GM21576 (cell line): Measurements from ENCODE around the gene ZNF516.
A peak's percentile ranks its signal among the peaks of the same experiment; 100 is the strongest.

Experiments
- ATAC-seq: cut with Tn5 transposase; IDR thresholded peaks from one replicate; pipeline ENCODE4 v1.9.1; 2021; ENCODE audit warnings: mild to moderate bottlenecking, moderate library complexity; ENCODE audit not compliant: unreplicated experiment

ZNF516 gene

DNA sequence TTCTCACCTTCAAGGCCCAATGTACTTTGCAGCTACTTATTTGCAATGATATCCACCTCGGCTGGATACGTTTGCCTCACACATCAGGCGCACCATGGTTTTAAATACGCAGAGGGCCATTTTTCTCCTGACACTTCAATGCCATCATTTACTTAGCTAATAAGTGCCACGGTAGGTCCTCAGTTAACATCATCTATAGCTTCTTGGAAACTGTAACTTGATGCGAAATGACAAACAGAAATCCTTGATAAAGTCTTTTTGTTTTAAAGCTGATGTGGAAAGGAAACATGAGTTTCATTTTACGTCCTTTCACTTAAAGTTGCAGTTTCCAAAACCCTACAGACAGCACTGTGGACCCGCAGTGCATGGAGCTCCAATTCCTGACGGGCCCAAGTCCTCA lies 37.1 kb downstream of the ZNF516 start:
- ATAC-seq = no peak

- no peak for ATAC-seq
Measured at GRCh38 chr18:76457475-76457874, 37.6 kb downstream of the ZNF516 start.

DNA sequence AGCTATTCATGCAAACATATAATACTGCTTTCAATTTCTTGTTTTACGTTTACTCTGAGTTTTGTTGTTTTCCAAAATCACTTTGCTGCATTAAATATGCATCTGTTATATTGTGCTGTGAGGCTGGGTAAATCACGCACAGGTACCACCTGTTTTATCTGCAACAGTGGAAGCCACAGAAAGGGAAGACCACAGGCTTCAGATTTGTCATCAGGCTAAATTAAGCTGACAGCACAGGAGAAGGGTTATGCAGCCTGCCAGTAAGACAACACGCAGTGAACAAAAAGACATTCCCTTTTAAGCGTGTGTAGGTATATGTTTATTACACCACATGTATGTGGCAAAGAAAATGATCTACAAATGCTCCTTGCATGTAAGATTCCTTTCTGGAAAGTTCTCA lies 38.2 kb downstream of the ZNF516 start:
- ATAC-seq = no peak

DNA sequence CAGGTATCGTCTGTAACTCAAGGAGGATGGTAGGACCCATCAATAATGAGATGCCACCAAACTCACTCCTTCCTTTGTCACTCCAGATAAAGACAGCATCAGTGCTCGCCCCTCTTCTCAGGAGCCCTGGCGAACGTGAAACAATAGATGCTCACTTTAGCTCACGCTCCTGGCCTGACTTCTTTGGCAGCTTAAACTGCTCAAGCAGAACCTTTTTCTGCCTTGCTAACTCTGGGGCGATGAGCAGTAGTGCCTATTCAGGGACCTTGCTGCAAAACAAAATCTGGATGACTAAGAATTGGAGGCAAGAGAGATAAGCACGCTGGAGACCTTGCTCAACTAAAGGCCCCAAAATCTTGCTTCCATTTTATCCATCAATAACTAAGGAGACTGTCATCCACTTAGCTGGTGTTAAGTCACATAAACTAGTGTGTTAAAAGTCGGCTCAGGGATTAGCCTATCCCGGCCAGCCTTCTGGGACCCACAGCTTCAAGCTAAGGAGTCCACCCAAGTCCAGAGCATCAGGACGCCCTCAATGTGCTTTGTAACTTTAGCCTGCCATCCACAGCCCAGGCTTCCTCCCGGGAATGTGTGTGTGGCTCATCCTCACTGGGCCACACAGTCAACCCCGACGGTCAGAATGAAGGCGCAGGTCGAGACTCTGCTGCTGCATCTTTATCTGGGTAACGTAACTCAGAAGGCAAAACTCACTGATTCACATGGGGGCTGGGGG lies 38.9 kb downstream of the ZNF516 start:
- ATAC-seq = peak; percentile 46

GRCh38 chr18:76455003-76455676 lies 39.9 kb downstream of the ZNF516 start:
- no peak for ATAC-seq

GRCh38 chr18:76454418-76454817 lies 40.6 kb downstream of the ZNF516 start:
- no peak for ATAC-seq

DNA sequence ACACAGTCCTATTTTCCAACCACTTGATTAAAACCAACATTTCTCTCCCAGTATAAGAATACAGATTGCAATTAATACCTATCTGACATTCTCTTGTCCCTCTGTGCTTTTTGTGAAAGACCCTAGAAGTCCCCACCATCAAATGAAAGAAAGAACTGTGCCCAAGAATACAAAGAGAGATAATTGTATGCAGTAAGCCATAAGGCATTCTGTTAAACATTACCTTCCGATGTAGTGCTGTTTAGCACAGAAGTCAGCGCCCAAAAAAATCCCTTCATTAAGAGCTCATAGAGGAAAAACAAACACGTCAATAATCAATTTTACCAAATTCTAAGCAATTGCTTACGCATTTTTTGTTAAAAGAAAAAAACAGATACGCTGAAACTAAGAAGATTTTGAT lies 41.1 kb downstream of the ZNF516 start:
- ATAC-seq = no peak

GRCh38 chr18:76453057-76453561 lies 41.9 kb downstream of the ZNF516 start:
- no peak for ATAC-seq

DNA sequence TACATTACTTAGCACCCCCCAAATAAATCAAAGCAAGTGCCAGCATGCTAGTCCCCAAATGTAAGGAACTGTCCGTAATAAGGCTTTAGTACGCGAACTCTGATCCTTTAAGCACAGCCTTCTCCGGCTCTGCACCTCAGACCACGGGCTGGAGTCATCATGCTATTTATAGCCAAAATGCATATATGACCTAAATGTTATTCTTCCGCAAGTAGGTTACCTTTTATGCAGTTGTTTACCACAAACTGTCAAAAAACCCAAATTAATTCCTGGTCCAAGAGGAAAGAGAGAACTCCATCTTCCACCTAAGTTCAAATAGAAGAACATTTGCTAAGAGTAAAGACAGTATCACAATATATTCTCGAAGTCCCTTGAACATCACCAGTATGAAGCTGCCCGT lies 42.7 kb downstream of the ZNF516 start:
- ATAC-seq = no peak

GRCh38 chr18:76451396-76452331 lies 43.4 kb downstream of the ZNF516 start:
- ATAC-seq = no peak

GRCh38 chr18:76450452-76451395 lies 44.3 kb downstream of the ZNF516 start:
- ATAC-seq = no peak

DNA sequence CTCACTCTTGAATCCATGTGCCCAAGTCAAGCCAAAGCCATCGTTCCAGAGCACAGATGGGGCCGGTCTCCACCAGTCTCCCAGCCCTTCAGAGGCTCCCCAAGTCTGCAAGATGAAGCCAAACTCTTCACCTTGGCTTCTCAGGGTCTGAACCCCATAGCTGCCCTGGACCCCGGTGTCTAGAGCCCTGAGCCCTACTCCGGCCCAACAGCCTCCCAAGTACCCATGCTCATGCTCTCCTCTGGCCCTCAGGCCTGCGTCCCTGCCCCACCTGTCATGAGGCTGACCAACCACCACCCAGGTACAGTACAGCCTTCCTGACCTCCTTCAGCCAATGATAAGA lies 46.0 kb downstream of the ZNF516 start:
- ATAC-seq = no peak

DNA sequence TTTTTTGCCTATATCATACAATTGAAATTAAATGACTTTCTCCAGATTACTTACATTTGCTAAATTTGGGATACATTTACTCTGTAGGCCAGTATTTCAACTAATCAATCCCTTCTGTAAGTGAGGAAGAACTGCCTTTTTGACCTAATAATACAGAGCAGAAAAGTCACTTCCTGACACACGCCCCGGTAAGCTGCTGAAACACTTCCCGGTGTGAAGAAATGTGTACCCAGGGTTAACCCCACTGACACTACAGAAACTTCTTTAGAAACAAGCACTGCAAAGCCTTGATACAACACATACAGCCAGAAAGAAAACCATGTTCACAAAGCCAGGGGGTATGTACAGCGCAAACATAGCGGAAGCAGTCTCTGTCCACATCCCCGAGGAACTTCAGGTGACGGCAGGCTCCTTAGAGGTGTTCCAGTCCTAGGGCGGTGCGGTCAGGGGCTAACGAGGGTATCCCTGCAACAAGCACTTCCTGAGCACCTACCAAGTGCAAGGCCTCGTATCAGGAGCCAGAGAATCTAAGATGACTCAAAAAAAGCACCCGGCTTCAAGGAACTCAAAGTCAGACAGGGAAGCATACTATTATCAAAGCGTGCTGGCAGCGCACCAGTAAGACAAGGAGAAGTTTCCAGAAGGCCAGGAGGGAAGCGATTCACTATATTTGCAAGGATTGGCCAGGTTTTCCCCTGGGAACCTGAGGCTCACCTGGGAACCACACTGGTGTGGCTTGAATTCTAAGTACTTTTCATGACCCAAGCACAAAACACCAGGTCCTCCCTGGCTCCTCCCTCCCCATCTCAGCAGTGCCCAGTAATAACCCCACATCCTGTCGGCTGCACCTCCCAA lies 46.6 kb downstream of the ZNF516 start:
- no peak for ATAC-seq

- ATAC-seq = no peak
Measured at GRCh38 chr18:76447258-76447890, 47.7 kb downstream of the ZNF516 start.

- ATAC-seq = no peak
Measured at GRCh38 chr18:76446321-76447257, 48.5 kb downstream of the ZNF516 start.

DNA sequence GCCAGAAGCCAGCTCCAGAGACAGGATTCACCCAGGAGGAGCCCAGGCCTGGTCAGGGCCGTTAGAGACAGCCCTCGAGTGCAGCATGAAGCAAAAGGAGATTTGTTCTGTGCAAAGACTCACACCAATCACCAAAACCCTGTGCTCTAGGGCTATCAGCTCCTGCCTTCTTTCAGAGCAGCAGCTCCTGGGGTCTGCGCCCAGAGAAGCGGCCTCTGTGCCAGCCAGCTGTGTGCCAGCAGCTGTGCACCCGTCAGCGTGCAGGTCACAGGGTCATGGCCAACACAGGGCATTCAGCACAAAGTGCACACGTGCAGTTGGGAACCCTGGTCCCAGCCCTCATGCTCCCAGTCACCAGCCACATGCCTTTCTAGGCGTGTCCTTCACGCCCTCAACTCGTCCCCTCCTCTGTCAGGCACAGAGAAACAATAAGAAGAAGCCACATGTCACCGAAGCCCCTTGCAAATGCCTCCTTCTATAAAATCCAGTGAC lies 49.3 kb downstream of the ZNF516 start:
- no peak for ATAC-seq

DNA sequence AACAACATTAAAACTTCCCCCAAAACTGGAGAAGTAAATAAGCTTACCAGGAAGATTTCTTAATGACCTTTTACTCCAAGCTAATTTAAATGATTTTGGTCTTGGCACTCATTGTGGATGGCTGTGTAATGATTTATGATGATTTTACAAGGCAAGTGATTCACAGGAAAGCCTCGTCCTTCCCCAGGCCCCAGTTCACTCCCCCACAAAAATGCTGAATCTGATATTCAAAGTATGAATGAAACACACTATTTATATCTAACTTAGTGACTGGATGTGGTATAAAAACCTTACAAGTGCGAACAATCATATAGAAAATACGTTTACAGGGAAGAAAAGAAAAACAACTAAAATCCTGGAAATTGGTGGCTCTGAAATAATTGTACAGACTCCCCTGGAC lies 49.8 kb downstream of the ZNF516 start:
- ATAC-seq = no peak
